Astrocyte (in vitro differentiated cells and primary cell): ENCODE measurements around the gene TUBB8. TPM values are rescaled to one million over a fixed set of nuclear protein-coding genes. Genes with fewer than 3 reads are reported as not detected.

Experiments used
- DNase-seq: peaks from one replicate; pipeline ENCODE4 v3.0.0-alpha.2; 2010; ENCODE audit warnings: low read depth
- FAIRE-seq: peaks from 2 replicates; lab custom pipeline; 2011; peaks lifted over from hg19 to GRCh38; lab: Jason Lieb, UNC
- H2AFZ ChIP-seq: 2 replicates; pipeline ENCODE4 v1.6.0; 2012; ENCODE audit warnings: low read depth, low read length, inconsistent platforms
- H3K27ac ChIP-seq: 2 replicates; pipeline ENCODE4 v1.5.1; 2011; ENCODE audit warnings: low read depth, low read length, inconsistent platforms
- H3K27me3 ChIP-seq: 2 replicates; pipeline ENCODE4 v1.6.0; 2011; ENCODE audit warnings: low read length, inconsistent platforms; ENCODE audit not compliant: insufficient read depth
- H3K36me3 ChIP-seq: 2 replicates; pipeline ENCODE4 v1.5.1; 2011; ENCODE audit warnings: low read length, inconsistent platforms; ENCODE audit not compliant: insufficient read depth
- H3K4me1 ChIP-seq: 2 replicates; pipeline ENCODE4 v1.5.1; 2011; ENCODE audit warnings: low read length, inconsistent platforms; ENCODE audit not compliant: insufficient read depth
- H3K4me2 ChIP-seq: 2 replicates; pipeline ENCODE4 v1.6.0; 2012; ENCODE audit warnings: low read length, inconsistent platforms
- H3K4me3 ChIP-seq: 2 replicates; pipeline ENCODE4 v1.5.1; 2011; ENCODE audit warnings: low read depth, mild to moderate bottlenecking, low read length, inconsistent platforms; ENCODE audit not compliant: insufficient read depth
- H3K79me2 ChIP-seq: 2 replicates; pipeline ENCODE4 v1.6.0; 2012; ENCODE audit warnings: mild to moderate bottlenecking, low read length, inconsistent platforms; ENCODE audit not compliant: insufficient read depth
- H3K9ac ChIP-seq: 2 replicates; pipeline ENCODE4 v1.6.0; 2012; ENCODE audit warnings: mild to moderate bottlenecking, low read length, inconsistent platforms
- H3K9me3 ChIP-seq: 2 replicates; pipeline ENCODE4 v1.5.1; 2012; ENCODE audit warnings: low read depth, mild to moderate bottlenecking, low read length, inconsistent platforms; ENCODE audit not compliant: insufficient read depth
- H4K20me1 ChIP-seq: 2 replicates; pipeline ENCODE4 v1.6.0; 2012; ENCODE audit warnings: low read length, inconsistent platforms; ENCODE audit not compliant: insufficient read depth
- H3K27ac Mint-ChIP-seq: one replicate; pipeline ENCODE4 v1.8.0; 2021; ENCODE audit warnings: mild to moderate bottlenecking, mixed read lengths; ENCODE audit not compliant: unreplicated experiment
- H3K27me3 Mint-ChIP-seq: one replicate; pipeline ENCODE4 v1.8.0; 2021; ENCODE audit warnings: low read depth, mixed read lengths; ENCODE audit not compliant: unreplicated experiment
- H3K36me3 Mint-ChIP-seq: one replicate; pipeline ENCODE4 v1.8.0; 2021; ENCODE audit warnings: low read depth, mixed read lengths; ENCODE audit not compliant: unreplicated experiment
- H3K4me1 Mint-ChIP-seq: one replicate; pipeline ENCODE4 v1.8.0; 2021; ENCODE audit warnings: low read depth, mixed read lengths; ENCODE audit not compliant: unreplicated experiment
- H3K4me3 Mint-ChIP-seq: one replicate; pipeline ENCODE4 v1.8.0; 2021; ENCODE audit warnings: mild to moderate bottlenecking, moderate library complexity, mixed read lengths; ENCODE audit not compliant: unreplicated experiment
- H3K9me3 Mint-ChIP-seq: one replicate; pipeline ENCODE4 v1.8.0; 2021; ENCODE audit warnings: mild to moderate bottlenecking, mixed read lengths; ENCODE audit not compliant: unreplicated experiment
- CTCF ChIP-seq: IDR thresholded peaks from 2 replicates; pipeline ENCODE4 v1.5.1; 2011; ENCODE audit warnings: low read depth, mild to moderate bottlenecking, inconsistent platforms, low read length, moderate library complexity; ENCODE audit not compliant: insufficient read depth
- EZH2 ChIP-seq: IDR thresholded peaks from 2 replicates; pipeline ENCODE4 v1.6.1; 2012; ENCODE audit warnings: mild to moderate bottlenecking, low read length, inconsistent platforms; ENCODE audit not compliant: insufficient read depth
- total RNA-seq: library from RNA; stranded (reverse); gene quantifications from 2 replicates; pipeline ENCODE4 v1.2.1, GENCODE V29; 2021

The TUBB8 gene
- total RNA-seq, 1 donor from 2014 or later = not detected

- Histone ChIP-seq H3K27me3 (peaks cover 3% of the 10 kb centered on the region), H3K9ac (no peak overlapping the region), H2AFZ (no peak overlapping the region), H4K20me1 (no peaks in the 10 kb centered on the region), H3K36me3 (no peaks in the 10 kb centered on the region), H3K4me1 (no peaks in the 10 kb centered on the region), H3K9me3 (no peaks in the 10 kb centered on the region), H3K79me2 (no peaks in the 10 kb centered on the region), H3K4me3 (no peak overlapping the region), H3K27ac (no peak overlapping the region), H3K4me2 (no peak overlapping the region)
- H3K4me3 Mint-ChIP-seq = no peak overlapping the region
- DNase-seq (no peak), FAIRE-seq (no peak)
- H3K9me3 Mint-ChIP-seq = no peaks in the 10 kb centered on the region
- H3K36me3 Mint-ChIP-seq = no peaks in the 10 kb centered on the region
- no peak overlapping the region for H3K27ac Mint-ChIP-seq
- TF ChIP-seq EZH2 = no peak
- no peak for TF ChIP-seq CTCF
- no peaks in the 10 kb centered on the region for H3K4me1 Mint-ChIP-seq
- H3K27me3 Mint-ChIP-seq = peaks cover 43% of the 10 kb centered on the region
These were observed 39.2 kb upstream of the TUBB8 start for GRCh38 chr10:88253-88652.

- Mint-ChIP-seq H3K4me3 (no peak overlapping the region), H3K27ac (no peak overlapping the region), H3K36me3 (no peaks in the 10 kb centered on the region), H3K9me3 (no peaks in the 10 kb centered on the region), H3K27me3 (peaks cover 46% of the 10 kb centered on the region), H3K4me1 (no peaks in the 10 kb centered on the region)
- FAIRE-seq (no peak), DNase-seq (no peak)
- Histone ChIP-seq H3K9me3 (no peaks in the 10 kb centered on the region), H3K27ac (no peak overlapping the region), H2AFZ (no peak overlapping the region), H4K20me1 (no peaks in the 10 kb centered on the region), H3K79me2 (no peaks in the 10 kb centered on the region), H3K4me2 (no peak overlapping the region), H3K4me1 (no peaks in the 10 kb centered on the region), H3K4me3 (no peak overlapping the region), H3K9ac (no peak overlapping the region), H3K27me3 (peaks cover 3% of the 10 kb centered on the region), H3K36me3 (no peaks in the 10 kb centered on the region)
- TF ChIP-seq CTCF = no peak
- no peak for TF ChIP-seq EZH2
These were observed 38.3 kb upstream of the TUBB8 start for GRCh38 chr10:87177-88080.

GRCh38 chr10:86031-86430 is 36.9 kb upstream of the TUBB8 start:
- no peak for TF ChIP-seq CTCF
- TF ChIP-seq EZH2 = no peak
- Histone ChIP-seq H3K9ac (no peak overlapping the region), H3K27me3 (peaks cover 3% of the 10 kb centered on the region), H3K4me1 (no peaks in the 10 kb centered on the region), H3K9me3 (no peaks in the 10 kb centered on the region), H2AFZ (no peak overlapping the region), H3K36me3 (no peaks in the 10 kb centered on the region), H3K79me2 (no peaks in the 10 kb centered on the region), H4K20me1 (no peaks in the 10 kb centered on the region), H3K4me3 (no peak overlapping the region), H3K4me2 (no peak overlapping the region), H3K27ac (no peak overlapping the region)
- H3K4me3 Mint-ChIP-seq = no peak overlapping the region
- H3K9me3 Mint-ChIP-seq = no peaks in the 10 kb centered on the region
- FAIRE-seq (no peak), DNase-seq (no peak)
- H3K27me3 Mint-ChIP-seq = peaks cover 54% of the 10 kb centered on the region
- no peaks in the 10 kb centered on the region for H3K4me1 Mint-ChIP-seq
- H3K27ac Mint-ChIP-seq = no peak overlapping the region
- no peaks in the 10 kb centered on the region for H3K36me3 Mint-ChIP-seq
